HL-60 (cell line): ENCODE data around the gene GGACT.

Experiments used
- CTCF ChIP-seq: IDR thresholded peaks from one replicate; pipeline ENCODE4 v1.5.1; 2011; ENCODE audit warnings: low read length, control low read depth, inconsistent platforms; ENCODE audit not compliant: insufficient read depth
- POLR2AphosphoS5 ChIP-seq: IDR thresholded peaks from 2 replicates; pipeline ENCODE4 v1.6.1; 2012; ENCODE audit warnings: low read depth
- REST ChIP-seq: IDR thresholded peaks from 2 replicates; pipeline ENCODE4 v1.6.1; 2012; ENCODE audit warnings: low read depth; ENCODE audit not compliant: insufficient replicate concordance

DNA sequence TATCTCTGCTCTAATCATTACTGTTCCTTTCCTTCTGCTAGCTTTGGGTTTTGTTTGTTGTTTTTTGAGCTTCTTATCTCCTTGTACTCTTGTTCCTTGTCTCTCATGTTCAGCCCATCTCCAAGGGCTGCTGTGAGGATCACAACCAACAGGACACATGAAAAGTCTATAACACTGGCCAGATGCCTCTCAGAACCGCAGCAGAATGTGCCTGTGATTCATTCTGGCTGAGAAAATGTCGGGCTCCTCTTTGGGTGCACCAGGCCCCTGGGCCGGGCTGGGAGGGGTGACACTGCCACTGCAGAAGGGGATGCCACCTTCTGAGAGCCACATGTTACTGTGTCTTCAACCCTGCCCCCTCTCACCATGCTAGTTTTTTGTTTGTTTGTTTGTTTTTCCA, 48.0 kb downstream of the GGACT start:
- TF ChIP-seq CTCF (no peak), REST (no peak), POLR2AphosphoS5 (no peak)
